ENCODE results near the gene SLC32A1. TPM values are rescaled to one million over a fixed set of nuclear protein-coding genes. Genes with fewer than 3 reads are reported as not detected.

The SLC32A1 gene
- total RNA-seq, 1 experiment from 2014 or later = 0.24 TPM

GRCh38 chr20:38732981-38733380 lies 8.7 kb downstream of the SLC32A1 start:
- H3K4me3 Mint-ChIP-seq = no peak overlapping the region
- peaks cover 18% of the 10 kb centered on the region for H3K23me2 ChIP-seq (ENCODE audit: insufficient read length, low read depth, low read length, poor library complexity, severe bottlenecking)
- H2AK5ac ChIP-seq (ENCODE audit: insufficient read length, low read length) = no peak overlapping the region
- H3K9me3 Mint-ChIP-seq = peaks cover 2 to 4% of the 10 kb centered on the region in 2 experiments; a peak in 2 of 5 replicates
- H2BK20ac ChIP-seq (ENCODE audit: low read depth, low read length, poor library complexity, severe bottlenecking) = no peak overlapping the region
- no peak overlapping the region for H2BK120ac ChIP-seq (ENCODE audit: low read depth, low read length, poor library complexity, severe bottlenecking)
- DNase-seq = no peak
- H3K9ac ChIP-seq (ENCODE audit: extremely low read depth, insufficient read length, low read length) = no peak overlapping the region
- no peak overlapping the region for H4K5ac ChIP-seq (ENCODE audit: insufficient read length, low read depth, low read length)
- H3K27ac ChIP-seq (ENCODE audit: insufficient read length, low read depth, low read length) = no peak overlapping the region
- no peak overlapping the region for H4K91ac ChIP-seq (ENCODE audit: insufficient read length, low read depth, low read length)
- no peak overlapping the region for H2BK5ac ChIP-seq (ENCODE audit: insufficient read length, low read length)
- H4K20me1 ChIP-seq (ENCODE audit: control insufficient read depth, insufficient read depth, insufficient read length) = no peaks in the 10 kb centered on the region
- no peak overlapping the region for H3K56ac ChIP-seq (ENCODE audit: insufficient read length, low read depth, low read length)
- no peak overlapping the region for H2BK15ac ChIP-seq (ENCODE audit: low read depth, low read length)
- H3K4me1 ChIP-seq (ENCODE audit: insufficient read depth, low read length) = peaks cover 4% of the 10 kb centered on the region; the same call in 1 of the 2 replicates
- H3K4me1 Mint-ChIP-seq = peaks cover 33 to 39% of the 10 kb centered on the region in 2 experiments
- no peak overlapping the region for H4K8ac ChIP-seq (replicated peaks; ENCODE audit: insufficient read length, low read depth, low read length)
- no peaks in the 10 kb centered on the region for H3K79me1 ChIP-seq (ENCODE audit: insufficient read depth, low read depth, low read length, poor library complexity, severe bottlenecking)
- peaks cover 0 to 2% (median 0%) of the 10 kb centered on the region in 3 experiments; a peak in 1 of 7 replicates for H3K36me3 Mint-ChIP-seq (ENCODE audit: insufficient read depth in 1 of 3, low read depth in 3 of 3)
- H2AFZ ChIP-seq (ENCODE audit: low read length) = no peak overlapping the region
- no peak overlapping the region for H3K14ac ChIP-seq (ENCODE audit: insufficient read depth, low read length)
- no peak for TF ChIP-seq CTCF (conservative IDR thresholded peaks at IDR 0.05)
- no CpG with 5 or more reads among the region's 4 CpGs for WGBS (ENCODE audit: extremely low coverage, insufficient read length, low lambda C conversion rate)
- 0 out of 2 replicates have a peak, but pooled peaks cover 3% of the 10 kb centered on the region for H3K79me2 ChIP-seq (ENCODE audit: insufficient read depth, low read length)
- H3K18ac ChIP-seq (ENCODE audit: insufficient read length, low read depth, low read length) = no peak overlapping the region
- H3K27ac Mint-ChIP-seq = no peak overlapping the region
- peaks cover 96% of the 10 kb centered on the region for H3K27me3 Mint-ChIP-seq (ENCODE audit: low read depth)
- H3T11ph ChIP-seq (ENCODE audit: low read length) = no peak overlapping the region
- H3K4me2 ChIP-seq (ENCODE audit: insufficient read depth, insufficient read length, low read length) = no peak overlapping the region
- no peaks in the 10 kb centered on the region for H3K9me3 ChIP-seq (ENCODE audit: control insufficient read depth, low read depth, low read length)
- peaks cover 29% of the 10 kb centered on the region for H3K27me3 ChIP-seq (ENCODE audit: insufficient read depth, low read length)
- no peak overlapping the region for H2BK12ac ChIP-seq (ENCODE audit: insufficient read length, low read depth, low read length)
- H3K4ac ChIP-seq (ENCODE audit: low read depth, low read length) = no peak overlapping the region
- H3K23ac ChIP-seq (ENCODE audit: insufficient read length, low read depth, low read length) = no peak overlapping the region

All from H9 (cell line).